HG03066 (cell line): ENCODE results near the gene AKAP13.
"Not testable (repeated sequence)": the region's sequence is repeated elsewhere in the genome, so short reads cannot be mapped to it uniquely, and the experiment has no call there.

ENCODE experiments used
- ATAC-seq: cut with Tn5 transposase; IDR thresholded peaks from one replicate; pipeline ENCODE4 v1.9.1; 2021; ENCODE audit warnings: low read depth; ENCODE audit not compliant: unreplicated experiment

Gene AKAP13

GRCh38 chr15:85525755-85526154, 145.4 kb downstream of the AKAP13 start:
- no peak for ATAC-seq

GRCh38 chr15:85527895-85528294, 147.5 kb downstream of the AKAP13 start:
- no peak for ATAC-seq

DNA sequence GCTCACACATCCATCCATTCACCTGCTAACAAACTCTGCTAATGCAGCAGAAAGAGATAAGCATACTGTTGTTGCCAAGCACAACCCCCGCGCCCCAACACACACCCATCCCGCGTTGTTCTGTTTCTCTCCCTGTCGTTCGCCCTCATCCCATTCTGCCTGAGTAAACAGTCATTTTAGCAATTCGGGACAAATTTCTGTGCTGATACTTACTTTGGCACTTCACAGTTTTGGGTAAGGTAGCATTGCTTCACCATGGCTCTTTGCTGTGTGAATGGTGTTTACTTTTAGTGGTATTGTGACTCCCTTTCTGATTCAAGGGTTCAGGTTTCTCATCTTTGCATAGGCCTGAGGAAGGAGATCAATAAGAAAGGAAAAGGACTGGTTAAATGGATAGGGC, 149.7 kb downstream of the AKAP13 start:
- no peak for ATAC-seq

GRCh38 chr15:85531083-85531482, 150.7 kb downstream of the AKAP13 start:
- no peak for ATAC-seq

- ATAC-seq = no peak
These were observed 152.3 kb downstream of the AKAP13 start for GRCh38 chr15:85532689-85533088.

DNA sequence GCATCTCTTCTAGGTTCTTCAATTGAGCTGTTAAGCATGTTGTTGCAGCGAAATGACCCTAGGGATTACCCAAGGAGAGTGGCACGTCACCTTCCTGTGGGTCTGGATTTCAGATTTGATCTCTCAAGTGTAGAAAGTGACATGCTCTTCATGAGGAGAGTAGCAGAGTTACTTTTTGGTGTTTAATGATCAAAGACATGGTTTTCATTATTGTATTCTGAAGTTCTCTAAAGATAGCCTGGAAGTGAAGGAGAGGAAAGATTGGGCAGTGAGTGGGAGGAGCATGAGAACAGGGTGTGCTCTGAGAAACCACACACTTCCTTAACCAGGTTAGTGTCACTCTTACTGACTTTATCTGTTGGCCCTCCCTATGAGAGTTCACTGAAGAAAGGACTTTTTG, 153.6 kb downstream of the AKAP13 start:
- ATAC-seq = peak; percentile 95

DNA sequence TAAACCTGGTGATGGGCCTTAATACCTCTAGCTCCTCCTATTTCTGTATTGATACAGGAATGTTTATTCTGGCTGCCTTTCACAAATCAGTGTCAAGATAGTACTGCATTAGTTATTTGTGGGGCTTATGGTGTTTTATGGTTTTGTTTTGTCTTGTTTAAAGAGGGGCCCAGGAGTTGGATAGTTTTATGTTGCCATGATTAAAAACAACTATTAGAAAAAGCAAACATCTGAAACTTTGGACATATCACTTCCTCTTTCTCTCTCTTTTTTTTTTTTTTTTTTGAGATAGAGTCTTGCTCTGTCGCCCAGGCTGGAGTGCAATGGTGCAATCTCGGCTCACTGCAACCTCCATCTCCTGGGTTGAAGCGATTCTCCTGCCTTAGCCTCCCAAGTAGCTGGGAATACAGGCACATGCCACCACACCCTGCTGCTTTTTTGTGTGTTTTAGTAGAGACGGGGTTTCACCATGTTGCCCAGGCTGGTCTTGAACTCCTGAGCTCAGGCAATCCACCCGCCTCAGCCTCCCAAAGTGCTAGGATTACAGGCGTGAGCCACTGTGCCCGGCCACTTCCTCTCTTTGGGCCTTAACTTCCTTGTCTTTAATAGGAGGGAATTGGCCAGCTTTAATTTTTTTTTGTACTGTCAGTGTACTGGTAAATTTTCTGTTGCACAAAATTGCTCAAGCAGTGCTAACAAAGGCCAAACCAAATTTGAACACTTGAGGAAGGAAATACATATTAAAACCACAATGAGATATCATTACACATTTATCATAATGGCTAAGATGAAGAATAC, 155.3 kb downstream of the AKAP13 start:
- ATAC-seq = not testable (repeated sequence)

DNA sequence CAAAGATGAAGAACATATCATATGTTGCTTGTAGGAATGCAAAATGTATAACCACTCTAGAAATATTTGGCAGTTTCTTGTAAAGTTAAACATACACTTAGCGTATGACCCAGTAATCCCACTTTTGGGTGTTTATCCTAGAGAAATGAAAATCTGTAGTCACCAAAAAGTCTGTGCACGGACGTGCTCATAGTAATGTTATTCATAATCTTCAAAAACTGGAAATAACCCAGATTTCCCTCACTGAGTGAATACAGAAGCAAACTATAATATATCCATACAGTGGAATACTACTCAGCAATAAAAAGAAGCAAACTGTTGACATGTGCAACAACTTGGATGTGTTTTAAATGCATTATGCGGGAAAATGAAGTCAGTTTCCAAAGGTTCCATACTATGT, 155.9 kb downstream of the AKAP13 start:
- no peak for ATAC-seq

- ATAC-seq = no peak
These were observed 159.1 kb downstream of the AKAP13 start for GRCh38 chr15:85539491-85539890.

DNA sequence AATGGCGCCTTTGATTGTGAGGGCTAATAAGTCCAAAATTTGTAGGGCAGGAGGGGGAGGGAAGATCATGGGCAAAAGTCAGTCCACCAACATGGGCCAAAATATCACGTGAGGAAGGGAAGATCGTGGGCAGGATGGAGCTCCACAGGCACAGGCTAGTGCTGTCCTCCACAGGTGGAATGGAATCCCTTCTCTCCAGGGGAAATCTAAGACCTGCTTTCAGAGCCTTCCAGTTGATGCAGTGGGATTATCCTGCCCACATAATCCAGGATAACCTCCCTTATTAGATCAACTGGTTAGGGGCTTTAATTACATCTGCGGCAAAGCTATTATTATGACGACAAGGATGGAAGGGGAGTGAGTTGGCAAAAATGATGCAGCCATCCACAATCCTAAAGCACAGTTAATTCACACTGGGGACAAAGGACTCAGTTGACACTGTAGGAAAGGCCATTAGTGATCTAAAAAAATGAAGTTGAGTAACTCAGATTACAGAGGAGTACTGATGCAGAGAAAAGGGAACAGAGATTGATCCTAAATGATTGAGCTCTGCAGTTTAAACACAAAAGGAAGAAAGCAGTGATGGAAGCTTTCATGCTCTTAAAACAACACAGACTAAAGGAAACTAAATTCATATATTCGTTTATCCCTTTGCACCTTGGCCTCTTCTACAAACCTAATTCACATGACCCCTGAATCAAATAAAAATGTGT, 159.8 kb downstream of the AKAP13 start:
- no peak for ATAC-seq

GRCh38 chr15:85541744-85542143, 161.3 kb downstream of the AKAP13 start:
- ATAC-seq = peak; percentile 67

- ATAC-seq = no peak
These were observed 162.1 kb downstream of the AKAP13 start for GRCh38 chr15:85542488-85542887.

DNA sequence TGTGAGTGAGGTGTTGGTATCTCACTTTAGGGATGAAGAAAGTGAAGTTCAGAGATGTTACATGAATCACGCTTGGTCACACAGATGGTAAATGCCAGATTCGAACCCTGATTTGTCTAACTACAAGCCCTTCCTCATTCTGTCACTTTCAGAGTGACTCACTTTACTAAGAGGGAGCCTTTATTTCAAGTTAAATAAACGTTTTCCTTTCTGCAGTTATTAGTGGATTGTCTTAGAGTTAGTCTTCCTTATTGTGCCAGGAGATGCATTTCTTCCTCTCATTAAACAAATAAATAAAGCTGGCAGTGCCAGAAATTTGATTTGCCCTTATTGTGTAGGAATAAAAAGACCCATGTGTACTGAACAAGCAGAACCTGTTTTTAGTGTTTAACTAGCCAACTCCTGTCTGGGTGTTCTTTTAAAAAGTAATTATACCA, 162.5 kb downstream of the AKAP13 start:
- ATAC-seq = no peak

- ATAC-seq = no peak
These were observed 163.3 kb downstream of the AKAP13 start for GRCh38 chr15:85543741-85544155.

GRCh38 chr15:85545185-85545584, 164.8 kb downstream of the AKAP13 start:
- ATAC-seq = no peak

DNA sequence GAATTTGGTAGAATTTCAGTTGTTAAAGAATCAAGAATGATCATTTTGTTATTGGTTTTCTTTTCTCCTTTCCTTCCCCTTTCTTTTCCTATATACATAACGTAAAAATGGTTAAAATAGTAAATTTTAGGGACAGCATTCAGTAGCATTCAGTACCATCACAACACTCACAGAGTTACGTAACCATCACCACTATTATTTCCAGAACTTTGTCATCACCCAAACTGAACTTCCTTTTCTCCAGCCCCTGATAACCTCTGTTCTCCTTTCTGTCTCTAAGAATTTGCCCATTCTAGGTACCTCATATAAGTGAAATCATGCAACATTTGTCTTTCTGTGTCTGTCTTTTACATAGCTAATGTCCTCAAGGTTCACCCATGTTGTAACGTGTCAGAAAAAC, 165.3 kb downstream of the AKAP13 start:
- no peak for ATAC-seq

DNA sequence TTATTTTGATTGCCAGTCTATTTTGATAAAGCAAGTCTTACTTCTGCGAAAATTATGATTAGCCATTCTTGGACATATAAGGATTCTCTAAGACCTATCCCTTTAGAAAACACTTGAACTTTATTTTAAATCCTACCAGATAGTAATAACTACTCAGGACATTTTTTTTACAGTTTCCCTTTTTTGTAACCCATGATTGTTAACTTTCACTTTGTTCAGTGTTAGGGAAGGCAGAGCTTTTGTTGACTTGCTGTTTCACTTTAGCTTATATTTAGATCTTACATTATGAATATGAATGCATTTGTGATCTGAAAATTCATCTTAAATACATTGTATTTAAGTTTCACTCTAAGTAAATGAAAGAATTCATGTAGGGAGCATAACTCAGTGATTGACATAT, 167.0 kb downstream of the AKAP13 start:
- no peak for ATAC-seq

GRCh38 chr15:85550283-85550682, 169.9 kb downstream of the AKAP13 start:
- no peak for ATAC-seq

- no peak for ATAC-seq
These were observed 170.9 kb downstream of the AKAP13 start for GRCh38 chr15:85551221-85551832.

GRCh38 chr15:85554852-85555521, 174.6 kb downstream of the AKAP13 start:
- peak; percentile 54 for ATAC-seq
